Fibroblast of mammary gland (primary cell): ENCODE results near the gene IGSF21.
"Not testable (repeated sequence)": the region's sequence is repeated elsewhere in the genome, so short reads cannot be mapped to it uniquely, and the experiment has no call there.

Source experiments
- DNase-seq: peaks from one replicate; pipeline ENCODE4 v3.0.0-alpha.2; 2010; ENCODE audit warnings: low read depth
- H3K4me3 ChIP-seq: 2 replicates; pipeline ENCODE4 v1.5.1; 2011; ENCODE audit warnings: low read depth, mild to moderate bottlenecking, low read length, moderate library complexity; ENCODE audit not compliant: control insufficient read depth
- TF ChIP-seq, protein P1 (sequence below): conservative IDR thresholded peaks from 2 replicates; pipeline ENCODE4 v1.5.1; 2011; ENCODE audit warnings: low read depth, low read length, inconsistent platforms; ENCODE audit not compliant: control insufficient read depth, insufficient read depth

IGSF21 gene

DNA sequence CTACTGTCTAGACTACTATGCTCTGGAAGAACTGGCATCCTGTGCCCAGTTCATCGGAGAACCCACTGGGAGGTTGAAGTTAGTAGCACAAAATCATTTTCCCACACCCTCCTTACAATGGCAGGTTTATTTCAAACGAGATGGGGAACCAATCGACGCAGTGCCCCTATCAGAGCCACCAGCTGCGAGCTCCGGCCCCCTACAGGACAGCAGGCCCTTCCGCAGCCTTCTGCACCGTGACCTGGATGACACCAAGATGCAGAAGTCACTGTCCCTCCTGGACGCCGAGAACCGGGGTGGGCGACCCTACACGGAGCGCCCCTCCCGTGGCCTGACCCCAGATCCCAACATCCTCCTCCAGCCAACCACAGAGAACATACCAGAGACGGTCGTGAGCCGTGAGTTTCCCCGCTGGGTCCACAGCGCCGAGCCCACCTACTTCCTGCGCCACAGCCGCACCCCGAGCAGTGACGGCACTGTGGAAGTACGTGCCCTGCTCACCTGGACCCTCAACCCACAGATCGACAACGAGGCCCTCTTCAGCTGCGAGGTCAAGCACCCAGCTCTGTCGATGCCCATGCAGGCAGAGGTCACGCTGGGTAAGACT is 257.6 kb downstream of the IGSF21 start:
- TF ChIP-seq, protein P1, sequence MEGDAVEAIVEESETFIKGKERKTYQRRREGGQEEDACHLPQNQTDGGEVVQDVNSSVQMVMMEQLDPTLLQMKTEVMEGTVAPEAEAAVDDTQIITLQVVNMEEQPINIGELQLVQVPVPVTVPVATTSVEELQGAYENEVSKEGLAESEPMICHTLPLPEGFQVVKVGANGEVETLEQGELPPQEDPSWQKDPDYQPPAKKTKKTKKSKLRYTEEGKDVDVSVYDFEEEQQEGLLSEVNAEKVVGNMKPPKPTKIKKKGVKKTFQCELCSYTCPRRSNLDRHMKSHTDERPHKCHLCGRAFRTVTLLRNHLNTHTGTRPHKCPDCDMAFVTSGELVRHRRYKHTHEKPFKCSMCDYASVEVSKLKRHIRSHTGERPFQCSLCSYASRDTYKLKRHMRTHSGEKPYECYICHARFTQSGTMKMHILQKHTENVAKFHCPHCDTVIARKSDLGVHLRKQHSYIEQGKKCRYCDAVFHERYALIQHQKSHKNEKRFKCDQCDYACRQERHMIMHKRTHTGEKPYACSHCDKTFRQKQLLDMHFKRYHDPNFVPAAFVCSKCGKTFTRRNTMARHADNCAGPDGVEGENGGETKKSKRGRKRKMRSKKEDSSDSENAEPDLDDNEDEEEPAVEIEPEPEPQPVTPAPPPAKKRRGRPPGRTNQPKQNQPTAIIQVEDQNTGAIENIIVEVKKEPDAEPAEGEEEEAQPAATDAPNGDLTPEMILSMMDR = no peak
- DNase-seq = no peak
- no peak overlapping the region for H3K4me3 ChIP-seq

- H3K4me3 ChIP-seq, DNase-seq: not testable (repeated sequence)
These were observed 264.9 kb downstream of the IGSF21 start for GRCh38 chr1:18372505-18372904.

DNA sequence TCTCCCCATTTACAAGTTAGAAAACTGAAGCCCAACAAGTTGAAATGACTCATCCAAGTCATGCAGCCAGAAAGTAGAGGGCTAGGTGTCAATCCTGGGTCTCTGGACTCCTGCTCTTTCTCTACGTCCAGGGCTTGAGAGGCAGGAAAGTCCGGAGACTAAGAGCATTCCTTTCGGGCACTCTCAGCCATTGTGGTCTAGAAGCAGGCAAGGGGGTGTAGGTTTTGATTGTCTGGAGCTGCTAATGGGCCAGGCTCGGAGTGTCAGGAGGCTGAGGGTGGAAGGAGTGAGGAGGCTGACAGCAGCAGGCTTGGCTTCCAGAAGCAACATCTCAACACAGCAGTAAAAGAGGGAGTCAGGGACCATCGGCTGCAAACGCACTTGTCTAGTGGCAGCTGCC is 265.6 kb downstream of the IGSF21 start:
- TF ChIP-seq, protein P1 = no peak
- H3K4me3 ChIP-seq = no peak overlapping the region
- DNase-seq = no peak

DNA sequence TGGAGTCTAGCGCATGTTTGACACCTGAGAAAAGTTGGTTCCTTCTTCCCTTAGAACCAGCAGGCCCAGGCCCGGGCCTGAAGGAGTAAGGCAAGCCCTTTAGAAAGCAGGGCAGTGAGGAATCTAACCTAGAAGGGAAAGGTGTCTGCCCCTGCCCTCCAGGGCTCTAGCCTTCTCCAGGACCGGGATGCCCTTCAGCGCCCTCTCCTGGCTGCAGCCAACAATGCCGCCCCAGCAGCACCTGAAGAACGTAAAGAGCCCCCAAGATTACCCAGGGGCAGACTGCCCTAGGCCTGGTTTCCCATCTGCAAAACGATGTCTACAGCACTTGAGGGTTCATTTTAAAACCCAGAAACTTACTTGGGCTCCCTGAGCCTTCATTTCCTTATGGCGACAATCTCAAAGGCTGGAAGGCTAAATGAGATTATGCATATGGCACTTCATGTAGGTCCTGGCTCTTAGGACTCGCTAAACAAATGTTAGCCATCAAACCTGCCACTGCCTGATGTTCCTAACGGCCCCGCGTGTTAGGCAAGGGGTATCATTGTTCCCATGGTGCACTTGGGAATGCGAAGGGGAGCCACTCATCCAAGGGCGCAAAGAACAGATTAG is 266.4 kb downstream of the IGSF21 start:
- no peak for DNase-seq
- no peak overlapping the region for H3K4me3 ChIP-seq
- TF ChIP-seq, protein P1 = no peak

- TF ChIP-seq, protein P1 = no peak
- H3K4me3 ChIP-seq = no peak overlapping the region
These were observed 269.1 kb downstream of the IGSF21 start for GRCh38 chr1:18376661-18377060.

GRCh38 chr1:18380288-18380687 is 272.7 kb downstream of the IGSF21 start:
- TF ChIP-seq, protein P1 = no peak
- DNase-seq = no peak
- H3K4me3 ChIP-seq = no peak overlapping the region

More at GRCh38 chr1:18376661-18377060, 269.1 kb downstream of the IGSF21 start:
- no peak for DNase-seq

GRCh38 chr1:18384059-18384458 is 276.5 kb downstream of the IGSF21 start:
- no peak for DNase-seq
- H3K4me3 ChIP-seq = no peak overlapping the region
- TF ChIP-seq, protein P1 = no peak
